Fibroblast of lung (primary cell): Measurements from ENCODE around the gene PPM1H.

Experiments
- CTCF ChIP-seq, 2 donors: IDR thresholded peaks in 1 of 2; conservative IDR thresholded peaks in 1 of 2; 1 replicate in 1 of 2; 2 replicates in 1 of 2; pipeline ENCODE4 v1.5.1; 2011 to 2012; ENCODE audit warnings: low read length in 2 of 2, control low read depth in 1 of 2, inconsistent platforms in 1 of 2, low read depth in 1 of 2, mild to moderate bottlenecking in 1 of 2
- EZH2 ChIP-seq: IDR thresholded peaks from 2 replicates; pipeline ENCODE4 v1.5.1; 2012; ENCODE audit warnings: low read length, control low read depth, mild to moderate bottlenecking; ENCODE audit errors: missing control alignments

DNA sequence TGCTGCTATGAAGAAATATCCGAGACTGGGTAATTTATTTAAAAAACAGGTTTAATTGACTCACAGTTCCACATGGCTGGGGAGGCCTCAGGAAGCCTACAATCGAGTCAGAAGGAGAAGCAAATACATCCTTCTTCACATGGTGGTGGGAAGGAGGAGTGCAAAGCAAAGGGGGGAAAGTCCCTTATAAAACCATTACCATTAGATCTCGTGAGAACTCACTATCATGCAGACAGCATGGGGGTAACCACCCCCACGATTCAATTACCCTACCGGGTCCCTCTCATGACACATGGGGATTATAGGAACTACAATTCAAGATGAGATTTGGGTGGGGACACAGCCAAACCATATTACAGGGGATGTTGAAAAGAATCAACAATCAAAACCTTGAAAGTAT lies 74.9 kb downstream of the PPM1H start:
- TF ChIP-seq CTCF (conservative IDR thresholded peaks at IDR 0.05 in 1 of 2, IDR thresholded peaks at IDR 0.05 in 1 of 2; ENCODE audit: low read depth in 1 of 2, low read length in 2 of 2) (no peak), EZH2 (no peak)
